ENCODE results near the gene EYA3.

Gene EYA3

DNA sequence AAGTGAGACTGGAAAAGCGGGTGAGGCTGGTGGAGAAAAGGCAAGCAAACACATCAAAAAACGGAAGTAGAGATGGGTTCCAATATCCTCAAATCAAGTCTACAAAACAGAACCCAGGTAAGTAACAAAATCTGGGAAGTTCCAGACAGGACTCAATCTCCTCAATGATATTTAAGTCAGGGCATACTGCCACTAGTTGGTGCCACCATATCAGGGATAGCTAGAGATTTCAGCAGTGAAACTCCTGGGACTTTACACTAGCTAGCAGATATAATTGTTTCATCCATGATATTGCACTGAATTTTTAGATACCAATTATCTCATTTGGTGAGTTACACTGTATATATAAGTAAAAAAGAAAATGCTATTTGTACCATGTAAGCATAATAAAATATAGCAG lies 52.0 kb downstream of the EYA3 start:
- no peak for DNase-seq (ENCODE audit: low read depth)
- TF ChIP-seq, protein P1, sequence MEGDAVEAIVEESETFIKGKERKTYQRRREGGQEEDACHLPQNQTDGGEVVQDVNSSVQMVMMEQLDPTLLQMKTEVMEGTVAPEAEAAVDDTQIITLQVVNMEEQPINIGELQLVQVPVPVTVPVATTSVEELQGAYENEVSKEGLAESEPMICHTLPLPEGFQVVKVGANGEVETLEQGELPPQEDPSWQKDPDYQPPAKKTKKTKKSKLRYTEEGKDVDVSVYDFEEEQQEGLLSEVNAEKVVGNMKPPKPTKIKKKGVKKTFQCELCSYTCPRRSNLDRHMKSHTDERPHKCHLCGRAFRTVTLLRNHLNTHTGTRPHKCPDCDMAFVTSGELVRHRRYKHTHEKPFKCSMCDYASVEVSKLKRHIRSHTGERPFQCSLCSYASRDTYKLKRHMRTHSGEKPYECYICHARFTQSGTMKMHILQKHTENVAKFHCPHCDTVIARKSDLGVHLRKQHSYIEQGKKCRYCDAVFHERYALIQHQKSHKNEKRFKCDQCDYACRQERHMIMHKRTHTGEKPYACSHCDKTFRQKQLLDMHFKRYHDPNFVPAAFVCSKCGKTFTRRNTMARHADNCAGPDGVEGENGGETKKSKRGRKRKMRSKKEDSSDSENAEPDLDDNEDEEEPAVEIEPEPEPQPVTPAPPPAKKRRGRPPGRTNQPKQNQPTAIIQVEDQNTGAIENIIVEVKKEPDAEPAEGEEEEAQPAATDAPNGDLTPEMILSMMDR (IDR thresholded peaks at IDR 0.05; ENCODE audit: low read depth, low read length, missing control alignments): no peak
- no peak overlapping the region for H3K4me3 ChIP-seq (ENCODE audit: low read depth, low read length)
- in situ Hi-C loops (cut with HindIII; ENCODE audit: low sequenced_read_pairs): no loop called here

DNA sequence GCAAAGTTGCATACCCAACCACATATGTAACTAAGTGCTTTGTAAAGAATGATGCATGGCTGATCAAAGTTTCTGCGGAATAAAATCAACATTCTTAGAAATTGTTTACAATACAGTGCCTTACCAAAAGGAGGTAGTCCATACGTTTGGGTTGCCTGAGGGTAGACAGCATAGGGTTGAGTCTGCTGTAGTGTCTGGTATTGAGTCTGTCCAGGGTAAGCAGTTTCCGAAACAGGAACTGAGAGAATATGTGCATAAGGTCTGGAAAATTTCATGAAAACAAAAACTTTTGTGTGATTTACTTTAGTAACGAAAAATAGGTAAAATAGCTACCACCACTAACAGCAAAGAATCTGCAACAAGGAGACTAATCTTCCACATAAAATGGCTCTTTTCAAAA lies 53.0 kb downstream of the EYA3 start:
- no peak for DNase-seq (ENCODE audit: low read depth)
- H3K4me3 ChIP-seq (ENCODE audit: low read depth, low read length): no peak overlapping the region
- in situ Hi-C loops (cut with HindIII; ENCODE audit: low sequenced_read_pairs): no loop called here
- TF ChIP-seq, protein P1 (IDR thresholded peaks at IDR 0.05; ENCODE audit: low read depth, low read length, missing control alignments): no peak

DNA sequence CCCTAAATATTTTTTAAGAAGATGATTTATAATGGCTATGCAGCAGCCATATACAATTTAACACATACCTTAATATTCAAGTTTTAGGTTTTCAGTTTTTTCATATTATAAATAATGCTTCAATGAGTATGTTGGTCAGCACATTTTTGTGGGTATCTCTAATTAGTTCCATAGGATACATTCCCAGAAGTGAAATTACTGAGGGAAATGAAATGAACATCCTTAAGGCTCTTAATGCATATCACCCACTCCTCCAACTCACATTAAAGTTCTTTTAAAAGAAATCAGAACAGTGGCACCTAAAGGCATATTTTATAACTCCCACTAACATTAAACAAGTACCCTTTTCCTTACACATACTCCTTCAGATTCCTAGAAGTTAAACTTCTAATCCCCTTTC lies 56.1 kb downstream of the EYA3 start:
- DNase-seq (ENCODE audit: low read depth): no peak
- H3K4me3 ChIP-seq (ENCODE audit: low read depth, low read length): no peak overlapping the region
- TF ChIP-seq, protein P1 (IDR thresholded peaks at IDR 0.05; ENCODE audit: low read depth, low read length, missing control alignments): no peak
- in situ Hi-C loops (cut with HindIII; ENCODE audit: low sequenced_read_pairs): no loop called here

DNA sequence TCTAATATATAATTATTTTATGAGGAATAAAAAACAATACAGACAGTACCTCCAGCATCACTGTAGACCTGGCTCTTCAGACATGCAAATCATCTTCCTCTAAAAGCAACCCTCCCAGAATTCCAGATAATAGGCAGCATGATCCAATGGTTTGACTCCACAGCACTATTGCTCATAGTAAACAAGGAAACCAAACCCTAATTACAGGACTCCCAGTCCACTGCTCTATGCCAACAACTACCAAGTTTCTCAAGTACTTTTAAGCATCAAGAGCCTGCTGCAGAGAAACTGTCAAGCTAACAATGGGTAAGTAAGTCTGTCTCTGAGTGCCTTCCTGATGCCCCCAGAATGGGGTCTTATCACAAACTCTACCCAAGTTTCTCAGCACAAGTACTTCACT lies 57.2 kb downstream of the EYA3 start:
- in situ Hi-C loops (cut with HindIII; ENCODE audit: low sequenced_read_pairs): no loop called here
- no peak for DNase-seq (ENCODE audit: low read depth)
- TF ChIP-seq, protein P1 (IDR thresholded peaks at IDR 0.05; ENCODE audit: low read depth, low read length, missing control alignments): no peak
- H3K4me3 ChIP-seq (ENCODE audit: low read depth, low read length): no peak overlapping the region

DNA sequence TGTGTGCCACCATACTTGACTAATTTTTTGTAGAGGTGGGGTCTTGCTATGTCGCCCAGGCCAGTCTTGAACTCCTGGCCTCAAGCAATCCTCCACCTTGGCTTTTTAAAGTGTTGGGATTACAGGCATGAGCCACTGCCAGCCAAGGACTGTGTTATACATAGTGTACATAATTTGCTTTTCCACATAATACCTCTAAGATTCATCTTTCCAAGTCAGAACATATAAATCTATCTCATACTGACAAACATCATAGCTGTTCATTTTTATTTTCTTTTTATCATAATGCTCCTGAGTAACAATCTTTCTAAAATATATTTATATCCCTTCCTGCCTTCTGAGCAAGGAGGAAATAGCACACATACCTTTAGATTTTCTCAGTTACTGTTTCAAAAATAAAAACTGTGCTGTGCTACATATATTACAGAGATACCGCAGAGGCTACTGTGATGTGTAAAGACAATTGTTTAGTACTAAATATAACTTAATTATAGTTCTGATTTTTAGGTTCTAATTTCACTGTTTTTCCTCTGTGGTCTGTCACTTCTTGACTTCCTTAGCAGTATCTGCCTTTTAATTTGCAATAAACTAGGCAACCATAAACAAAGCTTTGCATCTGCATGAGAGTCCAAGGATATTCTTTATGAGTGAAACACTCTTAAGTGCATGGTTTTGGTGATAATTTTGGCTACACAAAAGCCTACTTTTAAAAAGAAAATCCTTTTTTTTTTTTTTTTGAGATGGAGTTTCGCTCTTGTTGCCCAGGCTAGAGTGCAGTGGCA lies 59.3 kb downstream of the EYA3 start:
- in situ Hi-C loops (cut with HindIII; ENCODE audit: low sequenced_read_pairs): no loop called here
- TF ChIP-seq, protein P1 (IDR thresholded peaks at IDR 0.05; ENCODE audit: low read depth, low read length, missing control alignments): no peak
- H3K4me3 ChIP-seq (ENCODE audit: low read depth, low read length): no peak overlapping the region
- no peak for DNase-seq (ENCODE audit: low read depth)

DNA sequence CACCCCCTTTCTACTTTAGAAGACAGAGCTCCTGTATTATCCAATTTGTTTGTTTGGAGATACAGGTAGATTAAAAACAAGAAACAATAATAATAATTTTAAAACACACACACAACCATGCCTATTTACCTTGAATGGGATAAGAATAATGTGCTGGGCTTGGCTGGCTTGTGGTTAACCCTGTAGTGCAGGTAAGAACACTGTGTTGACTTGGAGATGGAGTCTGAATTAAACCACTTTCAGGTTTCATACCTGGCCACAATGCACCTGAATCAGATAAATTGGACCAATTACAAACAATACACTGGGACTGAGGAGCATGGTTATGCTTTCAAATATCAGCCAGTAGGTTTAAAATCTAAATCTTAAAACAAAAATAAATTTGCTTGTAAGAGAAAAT lies 60.8 kb downstream of the EYA3 start:
- in situ Hi-C loops (cut with HindIII; ENCODE audit: low sequenced_read_pairs): no loop called here
- no peak for DNase-seq (ENCODE audit: low read depth)
- no peak overlapping the region for H3K4me3 ChIP-seq (ENCODE audit: low read depth, low read length)
- TF ChIP-seq, protein P1 (IDR thresholded peaks at IDR 0.05; ENCODE audit: low read depth, low read length, missing control alignments): no peak
